ENCODE results near the gene AMFR.

The AMFR gene

GRCh38 chr16:56345406-56346050 is 79.8 kb downstream of the AMFR start:
- DNase-seq: no peak

- DNase-seq: no peak
Measured at GRCh38 chr16:56344518-56345405, 80.6 kb downstream of the AMFR start.

GRCh38 chr16:56343661-56344517 is 81.5 kb downstream of the AMFR start:
- no peak for DNase-seq

GRCh38 chr16:56341656-56342399 is 83.5 kb downstream of the AMFR start:
- no peak for DNase-seq

- no peak for DNase-seq
Measured at GRCh38 chr16:56340864-56341365, 84.4 kb downstream of the AMFR start.

- no peak for DNase-seq
Measured at GRCh38 chr16:56340416-56340815, 84.9 kb downstream of the AMFR start.

GRCh38 chr16:56339431-56340195 is 85.7 kb downstream of the AMFR start:
- no peak for DNase-seq

GRCh38 chr16:56338566-56339318 is 86.6 kb downstream of the AMFR start:
- no peak for DNase-seq

GRCh38 chr16:56337858-56338325 is 87.5 kb downstream of the AMFR start:
- no peak for DNase-seq

GRCh38 chr16:56337131-56337857 is 88.1 kb downstream of the AMFR start:
- no peak for DNase-seq

GRCh38 chr16:56336711-56337110 is 88.6 kb downstream of the AMFR start:
- no peak for DNase-seq

- DNase-seq: no peak
Measured at GRCh38 chr16:56336071-56336688, 89.2 kb downstream of the AMFR start.

- DNase-seq: no peak
Measured at GRCh38 chr16:56334761-56335160, 90.6 kb downstream of the AMFR start.

- DNase-seq: no peak
Measured at GRCh38 chr16:56332464-56333079, 92.8 kb downstream of the AMFR start.

GRCh38 chr16:56331915-56332314 is 93.4 kb downstream of the AMFR start:
- no peak for DNase-seq

GRCh38 chr16:56331399-56331798 is 93.9 kb downstream of the AMFR start:
- no peak for DNase-seq

GRCh38 chr16:56330476-56330875 is 94.9 kb downstream of the AMFR start:
- no peak for DNase-seq

- DNase-seq: no peak
Measured at GRCh38 chr16:56329887-56330286, 95.5 kb downstream of the AMFR start.
